ENCODE results near the gene TBC1D8. TPM values are rescaled to one million over a fixed set of nuclear protein-coding genes. Genes with fewer than 3 reads are reported as not detected.
A peak's percentile ranks its signal among the peaks of the same experiment; 100 is the strongest.

Gene TBC1D8
- total RNA-seq, 4 donors from 2014 or later: 16.7 to 44.0 (median 19.7) TPM

- Histone ChIP-seq H3K4me1 (no peaks in the 10 kb centered on the region), H3K4me3 (no peak overlapping the region), H3K9me3 (no peaks in the 10 kb centered on the region), H3K36me3 (no peaks in the 10 kb centered on the region), H3K27ac (peak overlapping the region in 1 of 2 donors; percentile 43), H3K27me3 (no peaks in the 10 kb centered on the region)
- no peak for DNase-seq
- no peak for TF ChIP-seq CTCF (IDR thresholded peaks at IDR 0.05)
- TF ChIP-seq POLR2A (IDR thresholded peaks at IDR 0.05): no peak
- intact Hi-C loops (cut with DNase I; ENCODE audit: low total_unique reads): no loop called here
Observed at GRCh38 chr2:101064868-101065549, 86.2 kb downstream of the TBC1D8 start.

GRCh38 chr2:101064505-101064867 lies 86.7 kb downstream of the TBC1D8 start:
- no peaks in the 10 kb centered on the region for H3K27me3 ChIP-seq
- no peaks in the 10 kb centered on the region for H3K36me3 ChIP-seq
- TF ChIP-seq CTCF (IDR thresholded peaks at IDR 0.05) (no peak), POLR2A (IDR thresholded peaks at IDR 0.05) (no peak)
- H3K9me3 ChIP-seq: no peaks in the 10 kb centered on the region
- no peaks in the 10 kb centered on the region for H3K4me1 ChIP-seq
- DNase-seq: no peak
- intact Hi-C loops (cut with DNase I; ENCODE audit: low total_unique reads): no loop called here
- H3K4me3 ChIP-seq: no peak overlapping the region
- no peak overlapping the region for H3K27ac ChIP-seq

- intact Hi-C loops (cut with DNase I; ENCODE audit: low total_unique reads): no loop called here
- Histone ChIP-seq H3K27me3 (no peaks in the 10 kb centered on the region), H3K36me3 (no peaks in the 10 kb centered on the region), H3K4me1 (no peaks in the 10 kb centered on the region), H3K27ac (peak overlapping the region in 1 of 2 donors; percentile 12), H3K9me3 (no peaks in the 10 kb centered on the region), H3K4me3 (no peak overlapping the region)
- no peak for TF ChIP-seq POLR2A (IDR thresholded peaks at IDR 0.05)
- TF ChIP-seq CTCF (IDR thresholded peaks at IDR 0.05): no peak
- no peak for DNase-seq
Observed at GRCh38 chr2:101064125-101064502, 87.1 kb downstream of the TBC1D8 start.

GRCh38 chr2:101063352-101064124 lies 87.6 kb downstream of the TBC1D8 start:
- no peaks in the 10 kb centered on the region for H3K27me3 ChIP-seq
- H3K9me3 ChIP-seq: no peaks in the 10 kb centered on the region
- no peak overlapping the region for H3K4me3 ChIP-seq
- TF ChIP-seq CTCF (IDR thresholded peaks at IDR 0.05): no peak
- TF ChIP-seq POLR2A (IDR thresholded peaks at IDR 0.05): no peak
- peak overlapping the region in 1 of 2 donors; percentile 38 for H3K27ac ChIP-seq
- H3K36me3 ChIP-seq: no peaks in the 10 kb centered on the region
- intact Hi-C loops (cut with DNase I; ENCODE audit: low total_unique reads): no loop called here
- no peaks in the 10 kb centered on the region for H3K4me1 ChIP-seq
- no peak for DNase-seq

GRCh38 chr2:101058386-101058785 lies 92.8 kb downstream of the TBC1D8 start:
- no peak for TF ChIP-seq POLR2A (IDR thresholded peaks at IDR 0.05)
- TF ChIP-seq CTCF (IDR thresholded peaks at IDR 0.05): no peak
- no peak overlapping the region for H3K4me3 ChIP-seq
- no peaks in the 10 kb centered on the region for H3K9me3 ChIP-seq
- no peaks in the 10 kb centered on the region for H3K4me1 ChIP-seq
- DNase-seq: no peak
- H3K27me3 ChIP-seq: no peaks in the 10 kb centered on the region
- no peaks in the 10 kb centered on the region for H3K36me3 ChIP-seq
- no peak overlapping the region for H3K27ac ChIP-seq
- intact Hi-C loops (cut with DNase I; ENCODE audit: low total_unique reads): no loop called here
